H9 (cell line): ENCODE data around the gene NPAS3. TPM values are rescaled to one million over a fixed set of nuclear protein-coding genes. Genes with fewer than 3 reads are reported as not detected.

Source experiments
- DNase-seq: peaks from one replicate; pipeline ENCODE4 v3.0.0-alpha.2; 2017
- H2AFZ ChIP-seq: one replicate; pipeline ENCODE4 v1.6.1; 2013; ENCODE audit warnings: mild to moderate bottlenecking, low read length, control low read depth, moderate library complexity
- H2AK5ac ChIP-seq: 2 replicates; pipeline ENCODE4 v1.6.1; 2013; ENCODE audit warnings: low read length, control low read depth, mixed read lengths; ENCODE audit not compliant: insufficient read length
- H2BK120ac ChIP-seq: one replicate; pipeline ENCODE4 v1.6.1; 2013; ENCODE audit warnings: low read depth, mild to moderate bottlenecking, low read length, control low read depth, inconsistent platforms; ENCODE audit not compliant: poor library complexity, severe bottlenecking
- H2BK12ac ChIP-seq: 2 replicates; pipeline ENCODE4 v1.6.1; 2013; ENCODE audit warnings: low read length, control low read depth, mixed read lengths, low read depth; ENCODE audit not compliant: insufficient read length
- H2BK15ac ChIP-seq: 2 replicates; pipeline ENCODE4 v1.6.1; 2013; ENCODE audit warnings: low read depth, low read length, control low read depth
- H2BK20ac ChIP-seq: one replicate; pipeline ENCODE4 v1.6.1; 2013; ENCODE audit warnings: low read depth, mild to moderate bottlenecking, low read length, control low read depth, inconsistent platforms; ENCODE audit not compliant: poor library complexity, severe bottlenecking
- H2BK5ac ChIP-seq: 2 replicates; pipeline ENCODE4 v1.6.1; 2013; ENCODE audit warnings: low read length, control low read depth, mixed read lengths; ENCODE audit not compliant: insufficient read length
- H3K14ac ChIP-seq: 2 replicates; pipeline ENCODE4 v1.6.1; 2013; ENCODE audit warnings: low read length, control low read depth; ENCODE audit not compliant: insufficient read depth
- H3K18ac ChIP-seq: 2 replicates; pipeline ENCODE4 v1.6.1; 2013; ENCODE audit warnings: low read depth, mild to moderate bottlenecking, mixed read lengths, low read length, control low read depth; ENCODE audit not compliant: insufficient read length
- H3K23ac ChIP-seq: 2 replicates; pipeline ENCODE4 v1.6.1; 2013; ENCODE audit warnings: low read length, control low read depth, mixed read lengths, low read depth; ENCODE audit not compliant: insufficient read length
- H3K23me2 ChIP-seq: 2 replicates; pipeline ENCODE4 v1.6.1; 2013; ENCODE audit warnings: low read depth, mild to moderate bottlenecking, mixed read lengths, low read length, control low read depth; ENCODE audit not compliant: insufficient read length, poor library complexity, severe bottlenecking
- H3K27ac ChIP-seq: 2 replicates; pipeline ENCODE4 v1.5.1; 2013; ENCODE audit warnings: low read length, control low read depth, mixed read lengths, low read depth; ENCODE audit not compliant: insufficient read length
- H3K27me3 ChIP-seq: 2 replicates; pipeline ENCODE4 v1.6.1; 2013; ENCODE audit warnings: low read length, control low read depth, inconsistent platforms; ENCODE audit not compliant: insufficient read depth
- H3K4ac ChIP-seq: 2 replicates; pipeline ENCODE4 v1.6.1; 2013; ENCODE audit warnings: low read depth, mild to moderate bottlenecking, control low read depth, inconsistent platforms, low read length, moderate library complexity
- H3K4me1 ChIP-seq: 2 replicates; pipeline ENCODE4 v1.6.1; 2013; ENCODE audit warnings: low read length, control low read depth, inconsistent platforms; ENCODE audit not compliant: insufficient read depth
- H3K4me2 ChIP-seq: 2 replicates; pipeline ENCODE4 v1.6.1; 2013; ENCODE audit warnings: low read length, control low read depth, mixed read lengths; ENCODE audit not compliant: insufficient read length, insufficient read depth
- H3K56ac ChIP-seq: 2 replicates; pipeline ENCODE4 v1.6.1; 2013; ENCODE audit warnings: low read depth, mild to moderate bottlenecking, mixed read lengths, low read length, control low read depth; ENCODE audit not compliant: insufficient read length
- H3K79me1 ChIP-seq: 2 replicates; pipeline ENCODE4 v1.6.1; 2013; ENCODE audit warnings: low read depth, mild to moderate bottlenecking, moderate library complexity, low read length, control low read depth, inconsistent platforms; ENCODE audit not compliant: insufficient read depth, poor library complexity, severe bottlenecking
- H3K79me2 ChIP-seq: 2 replicates; pipeline ENCODE4 v1.6.1; 2013; ENCODE audit warnings: low read length, control low read depth, inconsistent platforms; ENCODE audit not compliant: insufficient read depth
- H3K9ac ChIP-seq: 2 replicates; pipeline ENCODE4 v1.6.1; 2013; ENCODE audit warnings: low read length, control low read depth, mixed read lengths; ENCODE audit not compliant: insufficient read length; ENCODE audit errors: extremely low read depth
- H3K9me3 ChIP-seq: one replicate; pipeline ENCODE4 v1.6.1; 2013; ENCODE audit warnings: low read depth, low read length, inconsistent platforms; ENCODE audit not compliant: control insufficient read depth
- H3T11ph ChIP-seq: one replicate; pipeline ENCODE4 v1.6.1; 2013; ENCODE audit warnings: mild to moderate bottlenecking, low read length, control low read depth, inconsistent platforms
- H4K20me1 ChIP-seq: one replicate; pipeline ENCODE4 v1.6.1; 2013; ENCODE audit not compliant: control insufficient read depth, insufficient read length, insufficient read depth
- H4K5ac ChIP-seq: 2 replicates; pipeline ENCODE4 v1.6.1; 2013; ENCODE audit warnings: low read depth, mild to moderate bottlenecking, mixed read lengths, low read length, control low read depth; ENCODE audit not compliant: insufficient read length
- H4K8ac ChIP-seq: replicated peaks from 2 replicates; pipeline ENCODE4 v1.6.1; 2013; ENCODE audit warnings: low read length, control low read depth, mixed read lengths, low read depth; ENCODE audit not compliant: insufficient read length
- H4K91ac ChIP-seq: 2 replicates; pipeline ENCODE4 v1.6.1; 2013; ENCODE audit warnings: low read depth, mild to moderate bottlenecking, moderate library complexity, mixed read lengths, low read length, control low read depth; ENCODE audit not compliant: insufficient read length
- H3K27ac Mint-ChIP-seq, 3 experiments: 2 replicates in 2 of 3; 3 replicates in 1 of 3; pipeline ENCODE4 v1.8.0; 2020 to 2021; ENCODE audit warnings: mixed read lengths in 3 of 3, mild to moderate bottlenecking in 1 of 3, moderate library complexity in 1 of 3
- H3K27me3 Mint-ChIP-seq: 2 replicates; pipeline ENCODE4 v1.8.0; 2021; ENCODE audit warnings: low read depth, mild to moderate bottlenecking, moderate library complexity, mixed read lengths
- H3K36me3 Mint-ChIP-seq, 3 experiments: 2 replicates in 2 of 3; 3 replicates in 1 of 3; pipeline ENCODE4 v1.8.0; 2020 to 2021; ENCODE audit warnings: low read depth in 3 of 3, mixed read lengths in 3 of 3; ENCODE audit not compliant: insufficient read depth in 1 of 3
- H3K4me1 Mint-ChIP-seq, 2 experiments: 2 replicates each; pipeline ENCODE4 v1.8.0; 2020; ENCODE audit warnings: mixed read lengths in 2 of 2
- H3K4me3 Mint-ChIP-seq, 2 experiments: 2 replicates in 1 of 2; 3 replicates in 1 of 2; pipeline ENCODE4 v1.8.0; 2020 to 2021; ENCODE audit warnings: mild to moderate bottlenecking in 2 of 2, mixed read lengths in 2 of 2, moderate library complexity in 1 of 2
- H3K9me3 Mint-ChIP-seq, 2 experiments: 2 replicates in 1 of 2; 3 replicates in 1 of 2; pipeline ENCODE4 v1.8.0; 2020; ENCODE audit warnings: mild to moderate bottlenecking in 2 of 2, mixed read lengths in 2 of 2, moderate library complexity in 1 of 2
- CTCF ChIP-seq: fragments of 200-600 bp; sonication (generic); conservative IDR thresholded peaks from 3 replicates; pipeline ENCODE4 v1.8.0; 2021; ENCODE audit warnings: antibody characterized with exemption, mild to moderate bottlenecking
- WGBS: extraction: QIAGEN DNeasy Blood & Tissue Kit; methylation state at CpG from one replicate; pipeline ENCODE4 v1.1.7; 2013; ENCODE audit warnings: missing lambda C conversion rate, low lambda C conversion rate, mixed read lengths; ENCODE audit not compliant: insufficient read length; ENCODE audit errors: extremely low coverage; 5-methylcytosine and 5-hydroxymethylcytosine counted together
- total RNA-seq: library from RNA; stranded (reverse); gene quantifications from 2 replicates; pipeline ENCODE4 v1.2.1, GENCODE V29; 2021

Gene NPAS3
- total RNA-seq, 1 experiment from 2014 or later: 0.17 TPM

DNA sequence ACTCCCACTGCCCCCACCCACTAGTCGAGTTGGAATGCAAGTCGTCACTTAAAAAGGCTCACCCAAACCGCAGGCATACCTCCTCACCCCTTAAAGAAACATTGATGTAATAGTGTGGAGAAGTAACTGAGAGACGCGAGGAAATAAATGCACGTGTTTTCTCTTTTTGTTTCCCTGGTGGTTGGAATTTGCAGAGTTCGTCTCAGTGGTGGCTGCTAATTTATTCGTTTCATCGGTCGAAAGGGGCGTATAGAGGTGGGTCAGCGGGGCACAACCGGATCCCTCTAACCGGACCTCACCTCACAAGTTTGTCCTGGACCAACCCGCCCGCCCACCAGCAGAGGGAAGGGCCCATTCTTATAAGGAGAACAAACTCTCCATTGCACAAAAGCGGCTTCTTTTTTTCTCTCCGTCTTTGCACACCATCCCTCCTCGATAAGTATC, 5.0 kb upstream of the NPAS3 start:
- Histone ChIP-seq H3K23me2 (peaks cover 32% of the 10 kb centered on the region), H4K91ac (no peak overlapping the region), H2AK5ac (no peak overlapping the region), H4K20me1 (no peaks in the 10 kb centered on the region), H3K79me2 (no peaks in the 10 kb centered on the region), H4K5ac (no peak overlapping the region), H3K27me3 (peaks cover 37% of the 10 kb centered on the region), H3K14ac (peak overlapping the region; percentile 77), H2BK120ac (no peak overlapping the region), H2BK5ac (no peak overlapping the region), H2AFZ (no peak overlapping the region), H3K79me1 (no peaks in the 10 kb centered on the region), H3T11ph (no peak overlapping the region), H3K18ac (no peak overlapping the region), H3K23ac (no peak overlapping the region), H3K9ac (peak overlapping the region; percentile 40), H3K4ac (no peak overlapping the region), H2BK20ac (no peak overlapping the region), H3K4me1 (no peaks in the 10 kb centered on the region; the same call in 1 of the 2 replicates), H4K8ac (no peak overlapping the region), H3K27ac (no peak overlapping the region), H2BK12ac (no peak overlapping the region), H2BK15ac (no peak overlapping the region), H3K4me2 (peak overlapping the region; percentile 84), H3K9me3 (no peaks in the 10 kb centered on the region), H3K56ac (no peak overlapping the region)
- peak; percentile 44; the same call in 2 of the 3 replicates for TF ChIP-seq CTCF
- DNase-seq: peak; percentile 48
- WGBS: no CpG with 5 or more reads among the region's 19 CpGs
- Mint-ChIP-seq H3K27me3 (peaks cover 92% of the 10 kb centered on the region), H3K36me3 (no peaks in the 10 kb centered on the region; a peak in 1 of 7 replicates), H3K4me1 (peaks cover 36 to 38% of the 10 kb centered on the region in 2 experiments), H3K9me3 (no peaks in the 10 kb centered on the region; a peak in 1 of 5 replicates), H3K27ac (peak overlapping the region in 1 of 3 experiments; percentile 92; a peak in 3 of 7 replicates), H3K4me3 (peak overlapping the region; percentile 70 to 91)
